GM06990 (cell line): ENCODE results near the gene PPCDC.

ENCODE experiments used
- DNase-seq: peaks from one replicate; pipeline ENCODE4 v3.0.0-alpha.2; 2011; ENCODE audit not compliant: insufficient read length; ENCODE audit errors: extremely low read depth
- H3K27me3 ChIP-seq: replicated peaks from 2 replicates; pipeline ENCODE4 v1.6.0; 2011; ENCODE audit warnings: low read length; ENCODE audit not compliant: control insufficient read depth, insufficient read depth
- H3K36me3 ChIP-seq: 2 replicates; pipeline ENCODE4 v1.5.1; 2011; ENCODE audit warnings: low read length; ENCODE audit not compliant: control insufficient read depth, insufficient read depth
- H3K4me3 ChIP-seq: replicated peaks from 2 replicates; pipeline ENCODE4 v1.5.1; 2011; ENCODE audit warnings: low read depth, mild to moderate bottlenecking, control low read depth, low read length
- CTCF ChIP-seq: IDR thresholded peaks from 2 replicates; pipeline ENCODE4 v1.5.1; 2011; ENCODE audit warnings: low read length, control low read depth, mild to moderate bottlenecking, inconsistent platforms; ENCODE audit not compliant: insufficient read depth, poor library complexity, severe bottlenecking

Gene PPCDC

DNA sequence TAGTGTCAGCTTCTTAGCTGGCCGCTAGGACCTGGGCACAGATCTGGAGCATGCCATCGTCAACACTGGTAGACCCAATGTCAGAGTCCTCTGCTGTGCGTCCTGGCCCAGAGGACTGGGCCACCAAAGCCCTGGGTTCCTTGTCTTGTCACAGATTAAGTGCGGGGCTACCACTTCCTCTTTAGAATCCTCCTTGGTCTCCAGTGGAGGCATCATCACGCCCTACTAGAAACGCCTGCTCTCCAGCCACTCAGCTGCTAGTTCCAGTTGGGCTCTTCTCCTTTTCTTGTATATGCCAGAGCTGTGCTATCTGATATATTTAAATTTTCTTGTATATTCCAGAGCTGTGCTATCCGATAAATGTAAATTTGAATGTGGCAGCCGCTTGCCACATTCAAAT is 11.2 kb downstream of the PPCDC start:
- TF ChIP-seq CTCF: no peak
- Histone ChIP-seq H3K36me3 (peaks cover 6% of the 10 kb centered on the region), H3K27me3 (no peaks in the 10 kb centered on the region), H3K4me3 (no peak overlapping the region)
- DNase-seq: no peak

- H3K27me3 ChIP-seq: no peaks in the 10 kb centered on the region
- H3K4me3 ChIP-seq: no peak overlapping the region
- DNase-seq: no peak
- no peak for TF ChIP-seq CTCF
- H3K36me3 ChIP-seq: peaks cover 4% of the 10 kb centered on the region
These were observed 12.8 kb downstream of the PPCDC start for GRCh38 chr15:75036212-75036616.

DNA sequence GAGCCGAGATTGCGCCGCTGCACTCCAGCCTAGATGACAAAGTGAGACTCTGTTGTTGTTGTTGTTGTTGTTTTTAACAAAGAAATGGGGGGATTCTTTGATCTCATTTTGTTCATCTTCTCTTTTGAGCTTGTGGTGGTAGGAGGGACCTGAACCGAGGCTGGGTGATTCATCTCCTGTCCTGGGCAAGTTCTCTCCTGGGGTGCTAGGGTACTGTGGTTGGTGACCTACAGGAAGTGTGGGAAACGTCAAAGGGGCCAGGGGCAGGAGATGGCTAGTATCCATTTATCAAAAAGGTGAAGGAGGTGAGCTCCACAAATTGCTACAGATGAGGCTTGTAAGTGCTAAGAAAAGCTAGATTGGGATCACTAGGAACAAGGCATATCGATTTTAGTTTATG is 14.3 kb downstream of the PPCDC start:
- TF ChIP-seq CTCF: no peak
- Histone ChIP-seq H3K27me3 (no peaks in the 10 kb centered on the region), H3K4me3 (no peak overlapping the region), H3K36me3 (peaks cover 6% of the 10 kb centered on the region)
- DNase-seq: no peak

DNA sequence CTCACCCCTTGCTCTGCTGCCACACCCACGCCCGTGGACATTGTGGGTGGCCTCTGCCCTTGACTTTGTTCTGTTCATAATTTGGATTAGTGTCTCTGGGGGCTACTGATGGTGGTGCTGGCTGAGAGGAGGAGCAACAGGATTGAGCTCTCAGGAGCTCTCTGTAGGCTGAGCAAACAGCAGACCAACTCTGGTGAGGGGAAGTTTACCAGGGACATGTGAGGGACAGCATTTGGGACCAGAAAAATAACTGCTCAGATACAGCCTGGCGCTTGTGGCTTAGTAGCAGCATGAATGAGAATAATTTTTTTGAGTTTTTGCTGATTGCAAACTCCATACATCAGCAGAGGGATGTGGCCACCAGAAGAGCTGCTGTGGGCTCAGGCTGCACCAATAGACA is 14.8 kb downstream of the PPCDC start:
- peaks cover 6% of the 10 kb centered on the region for H3K36me3 ChIP-seq
- DNase-seq: no peak
- no peak overlapping the region for H3K4me3 ChIP-seq
- H3K27me3 ChIP-seq: no peaks in the 10 kb centered on the region
- TF ChIP-seq CTCF: no peak

DNA sequence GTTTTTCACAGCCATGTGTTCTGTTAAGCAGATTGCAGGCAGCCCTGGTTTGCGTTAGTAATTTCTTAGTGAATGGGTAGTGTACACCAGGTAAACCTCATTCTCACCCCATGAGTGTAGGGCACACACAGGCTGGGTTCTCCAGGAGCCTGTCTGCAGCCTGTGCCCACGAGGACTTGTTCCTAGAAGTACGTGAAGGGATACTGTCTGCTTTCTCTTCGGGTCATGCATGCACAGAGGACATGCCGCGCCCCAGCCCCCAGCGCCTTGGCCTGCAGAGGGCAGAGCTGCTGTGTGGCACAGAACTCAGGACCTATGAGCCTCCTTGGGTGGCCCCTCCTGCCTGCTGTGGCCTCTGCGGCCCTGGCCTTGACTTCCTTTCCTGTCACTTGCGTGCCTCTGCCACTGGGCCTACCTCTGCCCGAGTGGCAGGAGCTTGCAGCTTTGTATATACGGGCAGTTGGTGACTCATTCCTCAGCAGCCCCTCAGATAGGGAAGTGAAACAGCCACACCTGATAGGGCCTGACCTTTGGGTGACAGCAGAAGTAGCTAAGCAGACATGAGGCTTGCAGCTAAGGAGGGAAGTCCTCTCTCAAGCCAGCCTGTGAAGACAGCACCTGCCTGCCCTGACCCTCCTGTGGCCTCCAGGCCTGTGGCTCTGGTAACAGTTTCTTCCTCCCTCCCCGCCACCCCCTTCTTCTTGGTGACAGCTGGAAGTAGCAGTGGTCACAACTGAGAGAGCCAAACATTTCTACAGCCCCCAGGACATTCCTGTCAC is 19.5 kb downstream of the PPCDC start:
- Histone ChIP-seq H3K27me3 (no peaks in the 10 kb centered on the region), H3K36me3 (peaks cover 7% of the 10 kb centered on the region), H3K4me3 (peak overlapping the region; percentile 36)
- peak; percentile 93 for DNase-seq
- TF ChIP-seq CTCF: peak; percentile 94
